ENCODE data around the gene SLC39A6. TPM values are rescaled to one million over a fixed set of nuclear protein-coding genes. Genes with fewer than 3 reads are reported as not detected.
"Not testable (repeated sequence)": the region's sequence is repeated elsewhere in the genome, so short reads cannot be mapped to it uniquely, and the experiment has no call there.

The SLC39A6 gene
- total and polyA plus RNA-seq, 5 donors from 2014 or later = 13.7 to 25.9 (median 24.5) TPM

DNA sequence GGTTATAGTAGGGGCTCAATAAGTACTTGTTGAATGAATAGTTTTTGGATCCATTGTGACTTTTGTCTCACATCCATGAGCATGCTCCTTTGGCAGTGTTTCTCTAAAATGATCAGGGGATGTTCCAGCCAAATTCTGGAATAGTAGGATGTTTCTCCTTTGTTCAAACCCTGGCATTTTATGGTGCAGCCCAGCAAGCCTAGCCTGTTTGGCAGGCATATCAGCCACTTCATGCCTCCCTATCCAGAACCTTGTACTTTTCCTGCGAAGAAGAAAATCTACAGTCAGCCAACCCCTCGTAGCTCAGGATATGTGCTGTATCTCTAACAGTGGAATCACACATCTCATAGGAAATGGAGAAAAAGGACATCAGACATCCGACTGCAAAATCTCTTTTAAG is 34.7 kb downstream of the SLC39A6 start:
- no peaks in the 10 kb centered on the region for H3K9me3 ChIP-seq (ENCODE audit: control insufficient read depth in 2 of 2, low read length in 2 of 2)

DNA sequence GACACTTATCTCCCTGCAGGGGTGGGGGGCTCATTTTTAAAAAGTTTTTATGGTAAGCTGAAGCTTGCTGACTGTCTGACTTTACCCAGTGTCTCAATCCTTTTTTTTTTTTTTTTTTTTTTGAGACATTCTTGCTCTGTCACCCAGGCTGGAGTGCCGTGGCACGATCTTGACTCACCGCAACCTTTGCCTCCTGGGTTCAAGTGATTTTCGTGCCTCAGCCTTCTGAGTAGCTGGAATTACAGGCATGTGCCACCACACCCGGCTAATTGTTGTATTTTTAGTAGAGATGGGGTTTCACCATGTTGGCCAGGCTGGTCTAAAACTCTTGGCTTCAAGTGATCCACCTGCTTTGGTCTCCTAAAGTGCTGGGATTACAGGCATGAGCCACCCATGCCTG is 37.0 kb downstream of the SLC39A6 start:
- H3K36me3 Mint-ChIP-seq; H3K27ac Mint-ChIP-seq; H3K4me1 Mint-ChIP-seq; H3K27me3 ChIP-seq (ENCODE audit: control insufficient read depth, insufficient read depth, low read length); H3K9me3 Mint-ChIP-seq; H3K4me3 ChIP-seq (ENCODE audit: low read depth, low read length); H3K36me3 ChIP-seq (ENCODE audit: control insufficient read depth, insufficient read depth, low read length); H3K4me1 ChIP-seq (ENCODE audit: control insufficient read depth, insufficient read depth, low read length, poor library complexity, severe bottlenecking); H3K9me3 ChIP-seq (ENCODE audit: control insufficient read depth in 2 of 2, low read length in 2 of 2); ATAC-seq (ENCODE audit: low read depth in 2 of 2); DNase-seq; H3K4me3 Mint-ChIP-seq; H3K27ac ChIP-seq (ENCODE audit: insufficient read depth, low read length, poor library complexity, severe bottlenecking): not testable (repeated sequence)
- peaks cover 19% of the 10 kb centered on the region for H3K27me3 Mint-ChIP-seq

More for the DNA sequence above, 34.7 kb downstream of the SLC39A6 start:
- Histone ChIP-seq H3K27ac (ENCODE audit: insufficient read depth, low read length, poor library complexity, severe bottlenecking) (no peak overlapping the region), H3K36me3 (ENCODE audit: control insufficient read depth, insufficient read depth, low read length) (no peaks in the 10 kb centered on the region), H3K4me3 (ENCODE audit: low read depth, low read length) (no peak overlapping the region), H3K27me3 (ENCODE audit: control insufficient read depth, insufficient read depth, low read length) (no peaks in the 10 kb centered on the region), H3K4me1 (ENCODE audit: control insufficient read depth, insufficient read depth, low read length, poor library complexity, severe bottlenecking) (no peaks in the 10 kb centered on the region)
- peaks cover 0 to 5% (median 1%) of the 10 kb centered on the region in 4 donors for H3K4me1 Mint-ChIP-seq
- no peak overlapping the region for H3K27ac Mint-ChIP-seq
- H3K27me3 Mint-ChIP-seq = peaks cover 25% of the 10 kb centered on the region
- no peak for ATAC-seq (ENCODE audit: low read depth in 2 of 2)
- DNase-seq = no peak
- no peak overlapping the region for H3K4me3 Mint-ChIP-seq
- no peaks in the 10 kb centered on the region for H3K36me3 Mint-ChIP-seq
- no peaks in the 10 kb centered on the region for H3K9me3 Mint-ChIP-seq

DNA sequence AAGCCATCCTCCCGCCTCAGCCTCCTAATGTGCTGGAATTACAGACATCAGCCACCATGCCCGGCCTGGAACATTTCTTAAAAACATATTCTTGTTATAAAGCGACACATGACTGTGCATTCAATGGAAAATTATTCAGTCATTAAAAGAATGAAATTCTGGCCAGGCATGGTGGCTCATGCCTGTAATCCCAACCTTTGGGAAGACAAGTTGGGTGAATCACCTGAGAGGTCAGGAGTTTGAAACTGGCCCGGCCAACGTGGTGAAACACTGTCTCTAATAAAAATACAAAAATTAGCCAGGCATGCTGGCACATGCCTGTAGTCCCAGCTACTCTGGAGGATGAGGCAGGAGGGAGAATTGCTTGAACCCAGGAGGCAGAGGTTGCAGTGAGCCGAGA is 40.1 kb downstream of the SLC39A6 start:
- peaks cover 7% of the 10 kb centered on the region for H3K27me3 Mint-ChIP-seq
- no peaks in the 10 kb centered on the region for H3K9me3 Mint-ChIP-seq
- no peak overlapping the region for H3K27ac Mint-ChIP-seq
- no peaks in the 10 kb centered on the region for H3K36me3 ChIP-seq (ENCODE audit: control insufficient read depth, insufficient read depth, low read length)
- DNase-seq (no peak), ATAC-seq (ENCODE audit: low read depth in 2 of 2) (no peak)
- H3K27me3 ChIP-seq (ENCODE audit: control insufficient read depth, insufficient read depth, low read length) = no peaks in the 10 kb centered on the region
- no peaks in the 10 kb centered on the region for H3K4me1 ChIP-seq (ENCODE audit: control insufficient read depth, insufficient read depth, low read length, poor library complexity, severe bottlenecking)
- H3K4me1 Mint-ChIP-seq = peaks cover 0 to 3% (median 0%) of the 10 kb centered on the region in 4 donors
- H3K4me3 Mint-ChIP-seq = no peak overlapping the region
- H3K36me3 Mint-ChIP-seq = no peaks in the 10 kb centered on the region
- H3K9me3 ChIP-seq (ENCODE audit: control insufficient read depth in 2 of 2, low read length in 2 of 2) = no peaks in the 10 kb centered on the region
- no peak overlapping the region for H3K27ac ChIP-seq (ENCODE audit: insufficient read depth, low read length, poor library complexity, severe bottlenecking)
- no peak overlapping the region for H3K4me3 ChIP-seq (ENCODE audit: low read depth, low read length)

DNA sequence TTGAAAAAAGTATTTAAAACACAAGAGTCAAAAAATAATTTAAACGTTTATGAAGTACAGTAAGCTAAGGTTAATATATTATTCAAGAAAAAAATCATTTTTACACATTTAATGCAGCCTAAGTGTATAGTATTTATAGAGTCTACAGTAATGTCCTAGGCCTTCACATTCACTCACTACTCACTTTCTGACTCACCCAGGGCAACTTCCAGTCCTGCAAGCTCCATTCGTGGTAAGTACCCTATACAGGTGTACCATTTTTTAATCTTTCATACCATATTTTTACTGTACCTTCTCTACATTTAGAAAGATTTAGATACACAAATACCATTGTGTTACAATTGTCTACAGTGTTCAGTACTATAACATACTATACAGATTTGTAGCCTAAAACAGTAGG is 40.9 kb downstream of the SLC39A6 start:
- peaks cover 7% of the 10 kb centered on the region for H3K27me3 Mint-ChIP-seq
- H3K27ac ChIP-seq (ENCODE audit: insufficient read depth, low read length, poor library complexity, severe bottlenecking) = no peak overlapping the region
- H3K36me3 ChIP-seq (ENCODE audit: control insufficient read depth, insufficient read depth, low read length) = no peaks in the 10 kb centered on the region
- no peak for ATAC-seq (ENCODE audit: low read depth in 2 of 2)
- H3K4me3 ChIP-seq (ENCODE audit: low read depth, low read length) = no peak overlapping the region
- no peak overlapping the region for H3K4me3 Mint-ChIP-seq
- no peaks in the 10 kb centered on the region for H3K36me3 Mint-ChIP-seq
- H3K4me1 Mint-ChIP-seq = peaks cover 0 to 3% (median 0%) of the 10 kb centered on the region in 4 donors
- H3K9me3 ChIP-seq (ENCODE audit: control insufficient read depth in 2 of 2, low read length in 2 of 2) = no peaks in the 10 kb centered on the region
- H3K27ac Mint-ChIP-seq = no peak overlapping the region
- H3K9me3 Mint-ChIP-seq = no peaks in the 10 kb centered on the region
- no peak for DNase-seq
- no peaks in the 10 kb centered on the region for H3K4me1 ChIP-seq (ENCODE audit: control insufficient read depth, insufficient read depth, low read length, poor library complexity, severe bottlenecking)
- H3K27me3 ChIP-seq (ENCODE audit: control insufficient read depth, insufficient read depth, low read length) = no peaks in the 10 kb centered on the region

DNA sequence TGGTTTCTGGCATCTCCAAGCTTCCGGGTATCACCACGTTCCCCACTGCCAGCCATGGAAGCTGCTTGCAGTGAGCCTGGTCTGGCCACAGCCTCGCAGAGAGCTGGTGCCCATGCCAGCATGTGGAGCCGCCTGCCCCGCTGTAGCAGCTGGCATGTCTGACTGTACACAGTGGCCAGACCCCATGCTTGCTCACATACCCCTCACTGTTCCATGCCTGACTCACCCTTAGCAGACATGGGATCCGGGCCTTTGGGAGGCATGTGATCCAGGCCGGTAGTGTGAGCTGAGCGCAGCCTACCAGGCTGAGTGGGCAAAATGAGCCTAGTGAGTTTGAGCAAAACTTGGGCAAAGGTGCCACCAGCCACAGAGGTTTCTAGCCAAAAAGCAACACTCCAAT is 43.0 kb downstream of the SLC39A6 start:
- no peak overlapping the region for H3K4me3 Mint-ChIP-seq
- Histone ChIP-seq H3K4me1 (ENCODE audit: control insufficient read depth, insufficient read depth, low read length, poor library complexity, severe bottlenecking) (no peaks in the 10 kb centered on the region), H3K27me3 (ENCODE audit: control insufficient read depth, insufficient read depth, low read length) (no peaks in the 10 kb centered on the region), H3K36me3 (ENCODE audit: control insufficient read depth, insufficient read depth, low read length) (no peaks in the 10 kb centered on the region), H3K4me3 (ENCODE audit: low read depth, low read length) (no peak overlapping the region), H3K9me3 (ENCODE audit: control insufficient read depth in 2 of 2, low read length in 2 of 2) (peaks cover 0 to 1% of the 10 kb centered on the region in 2 experiments), H3K27ac (ENCODE audit: insufficient read depth, low read length, poor library complexity, severe bottlenecking) (no peak overlapping the region)
- H3K4me1 Mint-ChIP-seq = peaks cover 0 to 7% (median 0%) of the 10 kb centered on the region in 4 donors
- H3K36me3 Mint-ChIP-seq = no peaks in the 10 kb centered on the region
- peaks cover 26% of the 10 kb centered on the region for H3K27me3 Mint-ChIP-seq
- H3K27ac Mint-ChIP-seq = peak overlapping the region in 1 of 3 donors; percentile 32
- ATAC-seq (ENCODE audit: low read depth in 2 of 2) (no peak), DNase-seq (no peak)
- H3K9me3 Mint-ChIP-seq = peaks cover 0 to 5% (median 3%) of the 10 kb centered on the region in 7 donors

DNA sequence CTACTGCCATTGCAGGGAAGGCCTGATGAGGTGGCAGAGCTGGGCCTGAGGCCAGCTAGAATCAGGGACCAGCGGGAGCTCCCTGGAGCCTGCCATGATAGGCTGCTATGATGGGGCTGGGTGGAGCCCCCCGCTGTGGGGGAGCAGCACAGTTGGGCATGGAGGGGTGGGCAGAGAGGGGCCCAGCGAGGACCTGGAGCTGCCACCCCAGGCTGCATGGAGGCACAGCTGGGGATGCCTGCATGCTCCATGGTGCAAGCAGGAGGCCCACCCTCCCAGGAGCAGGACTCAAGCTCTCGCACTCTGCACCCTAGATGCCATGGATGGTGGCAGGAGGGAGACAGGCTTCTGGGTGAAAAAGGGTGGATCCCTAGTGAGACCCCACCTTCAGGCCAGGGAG is 43.9 kb downstream of the SLC39A6 start:
- no peak overlapping the region for H3K27ac Mint-ChIP-seq
- H3K27me3 ChIP-seq (ENCODE audit: control insufficient read depth, insufficient read depth, low read length) = no peaks in the 10 kb centered on the region
- no peaks in the 10 kb centered on the region for H3K4me1 ChIP-seq (ENCODE audit: control insufficient read depth, insufficient read depth, low read length, poor library complexity, severe bottlenecking)
- H3K27ac ChIP-seq (ENCODE audit: insufficient read depth, low read length, poor library complexity, severe bottlenecking) = no peak overlapping the region
- H3K4me3 ChIP-seq (ENCODE audit: low read depth, low read length) = no peak overlapping the region
- H3K4me3 Mint-ChIP-seq = no peak overlapping the region
- H3K36me3 ChIP-seq (ENCODE audit: control insufficient read depth, insufficient read depth, low read length) = no peaks in the 10 kb centered on the region
- H3K4me1 Mint-ChIP-seq = peaks cover 0 to 7% (median 0%) of the 10 kb centered on the region in 4 donors
- H3K36me3 Mint-ChIP-seq = no peaks in the 10 kb centered on the region
- peaks cover 2 to 9% of the 10 kb centered on the region in 2 experiments for H3K9me3 ChIP-seq (ENCODE audit: control insufficient read depth in 2 of 2, low read length in 2 of 2)
- DNase-seq (no peak), ATAC-seq (ENCODE audit: low read depth in 2 of 2) (no peak)
- peaks cover 29% of the 10 kb centered on the region for H3K27me3 Mint-ChIP-seq
- H3K9me3 Mint-ChIP-seq = peaks cover 0 to 15% (median 3%) of the 10 kb centered on the region in 7 donors

DNA sequence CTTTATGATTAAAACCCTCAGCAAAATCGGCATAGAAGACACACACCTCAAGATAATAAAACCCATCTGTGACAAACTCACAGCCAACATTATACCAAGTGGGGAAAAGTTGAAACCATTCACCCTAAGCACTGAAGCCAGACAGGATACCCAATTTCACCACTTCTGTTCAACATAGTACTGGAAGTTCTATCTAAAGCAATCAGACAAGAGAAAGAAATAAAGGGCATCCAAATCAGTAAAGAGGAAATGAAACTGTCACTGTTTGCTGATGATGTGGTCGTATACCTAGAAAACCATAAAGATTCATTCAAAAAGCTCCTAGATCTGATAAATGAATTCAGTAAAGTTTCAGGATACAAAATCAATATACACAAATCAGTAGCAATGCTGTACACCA is 45.4 kb downstream of the SLC39A6 start:
- no peak overlapping the region for H3K4me3 Mint-ChIP-seq
- Histone ChIP-seq H3K9me3 (ENCODE audit: control insufficient read depth in 2 of 2, low read length in 2 of 2) (peaks cover 5 to 12% of the 10 kb centered on the region in 2 experiments), H3K27ac (ENCODE audit: insufficient read depth, low read length, poor library complexity, severe bottlenecking) (no peak overlapping the region), H3K27me3 (ENCODE audit: control insufficient read depth, insufficient read depth, low read length) (peaks cover 3% of the 10 kb centered on the region), H3K36me3 (ENCODE audit: control insufficient read depth, insufficient read depth, low read length) (no peaks in the 10 kb centered on the region), H3K4me3 (ENCODE audit: low read depth, low read length) (no peak overlapping the region), H3K4me1 (ENCODE audit: control insufficient read depth, insufficient read depth, low read length, poor library complexity, severe bottlenecking) (no peaks in the 10 kb centered on the region)
- H3K4me1 Mint-ChIP-seq = peaks cover 0 to 7% (median 0%) of the 10 kb centered on the region in 4 donors
- DNase-seq (no peak), ATAC-seq (ENCODE audit: low read depth in 2 of 2) (no peak)
- H3K9me3 Mint-ChIP-seq = peaks cover 0 to 16% (median 3%) of the 10 kb centered on the region in 7 donors
- no peak overlapping the region for H3K27ac Mint-ChIP-seq
- no peaks in the 10 kb centered on the region for H3K36me3 Mint-ChIP-seq
- peaks cover 37% of the 10 kb centered on the region for H3K27me3 Mint-ChIP-seq

DNA sequence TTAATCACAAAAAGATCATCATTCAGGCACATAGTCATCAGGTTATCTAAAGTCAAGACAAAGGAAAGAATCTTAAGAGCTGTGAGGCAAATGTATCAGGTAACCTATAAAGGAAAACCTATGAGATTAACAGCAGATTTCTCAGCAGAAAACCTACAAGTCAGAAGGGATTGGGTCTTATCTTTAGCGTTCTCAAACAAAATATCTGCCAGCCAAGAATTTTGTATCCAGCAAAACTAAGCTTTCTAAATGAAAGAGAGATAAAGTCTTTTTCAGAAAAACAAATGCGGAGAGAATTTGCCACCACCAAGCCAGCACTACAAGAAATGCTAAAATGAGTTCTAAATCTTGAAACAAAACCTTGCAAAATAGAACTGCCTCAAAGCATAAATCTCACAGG is 48.0 kb downstream of the SLC39A6 start:
- not testable (repeated sequence) for H3K36me3 ChIP-seq (ENCODE audit: control insufficient read depth, insufficient read depth, low read length); H3K4me1 Mint-ChIP-seq; H3K4me3 ChIP-seq (ENCODE audit: low read depth, low read length); H3K4me3 Mint-ChIP-seq; H3K36me3 Mint-ChIP-seq; DNase-seq; H3K27ac ChIP-seq (ENCODE audit: insufficient read depth, low read length, poor library complexity, severe bottlenecking); H3K27me3 ChIP-seq (ENCODE audit: control insufficient read depth, insufficient read depth, low read length); ATAC-seq (ENCODE audit: low read depth in 2 of 2); H3K27ac Mint-ChIP-seq; H3K4me1 ChIP-seq (ENCODE audit: control insufficient read depth, insufficient read depth, low read length, poor library complexity, severe bottlenecking)
- H3K9me3 ChIP-seq (ENCODE audit: control insufficient read depth in 2 of 2, low read length in 2 of 2) = peaks cover 5 to 12% of the 10 kb centered on the region in 2 experiments
- Mint-ChIP-seq H3K9me3 (peaks cover 0 to 16% (median 3%) of the 10 kb centered on the region in 7 donors), H3K27me3 (peaks cover 41% of the 10 kb centered on the region)
